Measurements from ENCODE around the gene TXNRD2. TPM values are rescaled to one million over a fixed set of nuclear protein-coding genes. Genes with fewer than 3 reads are reported as not detected.

The TXNRD2 gene
- total and polyA plus RNA-seq, 8 donors: 6.4 to 69.5 (median 42.3) TPM

GRCh38 chr22:19891317-19892256, 50.0 kb downstream of the TXNRD2 start:
- Histone ChIP-seq H3K4me1 (peaks cover 9 to 36% (median 15%) of the 10 kb centered on the region in 4 donors), H3K27me3 (no peaks in the 10 kb centered on the region), H3K4me3 (peak overlapping the region in 2 of 4 donors; percentile 12 to 16), H3K9me3 (no peaks in the 10 kb centered on the region), H3K36me3 (peaks cover 0 to 99% (median 68%) of the 10 kb centered on the region in 4 donors), H3K27ac (peak overlapping the region in 4 of 5 donors; percentile 37 to 66 (median 54))
- DNase-seq: peak in 1 of 2 donors; percentile 76
- TF ChIP-seq EP300 (IDR thresholded peaks at IDR 0.05) (no peak), POLR2AphosphoS5 (IDR thresholded peaks at IDR 0.05) (no peak), POLR2A (IDR thresholded peaks at IDR 0.05) (no peak)
- intact Hi-C loops (cut with DNase I; ENCODE audit: low total_unique reads): no loop called here
- WGBS, 5 donors: 38 to 55% (median 48%) methylated on average over 23 to 32 of the region's 32 CpGs

GRCh38 chr22:19890502-19891316, 50.9 kb downstream of the TXNRD2 start:
- peaks cover 9 to 45% (median 15%) of the 10 kb centered on the region in 4 donors for H3K4me1 ChIP-seq
- intact Hi-C loops (cut with DNase I; ENCODE audit: low total_unique reads): no loop called here

GRCh38 chr22:19889951-19890350, 51.7 kb downstream of the TXNRD2 start:
- 92 to 93% (median 93%) methylated on average over 6 to 9 of the region's 9 CpGs for WGBS, 5 donors
- Histone ChIP-seq H3K4me1 (peaks cover 9 to 45% (median 15%) of the 10 kb centered on the region in 4 donors), H3K27ac (no peak overlapping the region), H3K9me3 (no peaks in the 10 kb centered on the region), H3K4me3 (no peak overlapping the region), H3K27me3 (no peaks in the 10 kb centered on the region), H3K36me3 (peaks cover 0 to 87% (median 60%) of the 10 kb centered on the region in 4 donors)
- TF ChIP-seq CTCF (IDR thresholded peaks at IDR 0.05) (no peak), EP300 (IDR thresholded peaks at IDR 0.05) (no peak)
- no peak for DNase-seq
- intact Hi-C loops (cut with DNase I; ENCODE audit: low total_unique reads): no loop called here

More at GRCh38 chr22:19890502-19891316, 50.9 kb downstream of the TXNRD2 start:
- Histone ChIP-seq H3K36me3 (peaks cover 0 to 94% (median 68%) of the 10 kb centered on the region in 4 donors), H3K4me3 (no peak overlapping the region), H3K27me3 (no peaks in the 10 kb centered on the region), H3K27ac (peak overlapping the region in 1 of 5 donors; percentile 47), H3K9me3 (no peaks in the 10 kb centered on the region)
- no peak for TF ChIP-seq POLR2A (IDR thresholded peaks at IDR 0.05)
- TF ChIP-seq EP300 (IDR thresholded peaks at IDR 0.05): no peak
- TF ChIP-seq CTCF (IDR thresholded peaks at IDR 0.05): no peak
- TF ChIP-seq POLR2AphosphoS5 (IDR thresholded peaks at IDR 0.05): no peak
- 80 to 85% (median 85%) methylated on average over 12 to 20 of the region's 20 CpGs for WGBS, 5 donors
- no peak for DNase-seq

GRCh38 chr22:19888131-19888746, 53.4 kb downstream of the TXNRD2 start:
- no peaks in the 10 kb centered on the region for H3K9me3 ChIP-seq
- WGBS, 5 donors: 89 to 98% (median 94%) methylated on average over 8 to 17 of the region's 17 CpGs
- H3K4me3 ChIP-seq: no peak overlapping the region
- no peak for DNase-seq
- peaks cover 9 to 45% (median 15%) of the 10 kb centered on the region in 4 donors for H3K4me1 ChIP-seq
- peaks cover 0 to 70% (median 45%) of the 10 kb centered on the region in 4 donors for H3K36me3 ChIP-seq
- no peaks in the 10 kb centered on the region for H3K27me3 ChIP-seq
- intact Hi-C loops (cut with DNase I; ENCODE audit: low total_unique reads): no loop called here
- TF ChIP-seq CTCF (IDR thresholded peaks at IDR 0.05) (no peak), EP300 (IDR thresholded peaks at IDR 0.05) (no peak), POLR2A (IDR thresholded peaks at IDR 0.05) (no peak), POLR2AphosphoS5 (IDR thresholded peaks at IDR 0.05) (no peak)
- no peak overlapping the region for H3K27ac ChIP-seq
